Transverse colon (tissue), 4 donors: ENCODE results near the gene P2RX7. TPM values are rescaled to one million over a fixed set of nuclear protein-coding genes. Genes with fewer than 3 reads are reported as not detected.

Experiments
- DNase-seq: peaks from one replicate; pipeline ENCODE4 v3.0.0-alpha.2; 2019
- H3K27ac ChIP-seq, 4 donors: fragments of 200-600 bp; sonication (generic); 2 replicates each; pipeline ENCODE4 v1.5.1; 2016 to 2018; ENCODE audit warnings: inconsistent platforms in 4 of 4
- H3K27me3 ChIP-seq: fragments of 200-600 bp; sonication (generic); 2 replicates; pipeline ENCODE4 v1.5.1; 2017; ENCODE audit warnings: inconsistent platforms
- H3K36me3 ChIP-seq, 4 donors: fragments of 200-600 bp; sonication (generic); 2 replicates each; pipeline ENCODE4 v1.5.1; 2017 to 2019; ENCODE audit warnings: inconsistent platforms in 4 of 4
- H3K4me1 ChIP-seq, 4 donors: fragments of 200-600 bp; sonication (generic); 2 replicates each; pipeline ENCODE4 v1.5.1; 2017 to 2020; ENCODE audit warnings: inconsistent platforms in 4 of 4
- H3K4me3 ChIP-seq, 4 donors: fragments of 200-600 bp; sonication (generic); 1 replicate in 1 of 4; 2 replicates in 3 of 4; pipeline versions ENCODE4 v1.5.1 to v1.6.1; 2017 to 2019; ENCODE audit warnings: inconsistent platforms in 4 of 4
- H3K9me3 ChIP-seq, 2 donors: fragments of 200-600 bp; sonication (generic); 2 replicates each; pipeline ENCODE4 v1.5.1; 2017 to 2019; ENCODE audit warnings: inconsistent platforms in 2 of 2
- CTCF ChIP-seq, 5 experiments: fragments of 200-600 bp in 3 of 5; fragments of 450-650 bp in 2 of 5; sonication (generic) in 3 of 5; IDR thresholded peaks; 1 replicate in 2 of 5; 2 replicates in 3 of 5; pipeline ENCODE4 v1.5.1; 2016 to 2017; ENCODE audit warnings: antibody characterized with exemption in 5 of 5, inconsistent platforms in 3 of 5, mild to moderate bottlenecking in 2 of 5, moderate library complexity in 1 of 5
- EP300 ChIP-seq: sonication (generic); formaldehyde crosslinking; IDR thresholded peaks from one replicate; pipeline ENCODE4 v1.6.1; 2017; ENCODE audit warnings: antibody characterized with exemption, low read depth
- POLR2A ChIP-seq: fragments of 450-650 bp; IDR thresholded peaks from one replicate; pipeline ENCODE4 v1.6.1; 2016; ENCODE audit warnings: antibody characterized with exemption, mild to moderate bottlenecking, moderate library complexity
- POLR2AphosphoS5 ChIP-seq, 3 donors: sonication (generic); formaldehyde crosslinking; IDR thresholded peaks; one replicate each; pipeline ENCODE4 v1.6.1; 2016; ENCODE audit warnings: antibody characterized with exemption in 3 of 3
- WGBS, 2 donors: methylation state at CpG; one replicate each; pipeline ENCODE4 v1.1.5; 2018; ENCODE audit warnings: low coverage in 1 of 2; 5-methylcytosine and 5-hydroxymethylcytosine counted together
- in situ Hi-C, 4 donors: fragments of 200-750 bp; cut with MboI; loops; one replicate each; pipeline versions ENCODE4 v1.15.0 to v1.15.1; 2017; ENCODE audit warnings: low sequenced_read_pairs in 3 of 4, low pct_ligation_motif_present in 1 of 4, low pct_unique_long_range_greater_than_20kb in 1 of 4
- intact Hi-C: fragments of 100-400 bp; cut with DNase I; formaldehyde crosslinking; loops from one replicate; pipeline ENCODE4 v1.15.1; 2023; ENCODE audit warnings: low total_unique reads
- total RNA-seq, 4 donors: library from RNA; depleted of rRNA; stranded (reverse); fragments of >200 nt; gene quantifications; one replicate each; pipeline ENCODE4 v1.1.0, GENCODE V29; 2016

P2RX7 gene
- total RNA-seq, 4 donors from 2014 or later: 0.96 to 7.1 (median 5.1) TPM

- no peaks in the 10 kb centered on the region for H3K36me3 ChIP-seq
- H3K4me1 ChIP-seq: no peaks in the 10 kb centered on the region
- H3K9me3 ChIP-seq: no peaks in the 10 kb centered on the region
- H3K27ac ChIP-seq: no peak overlapping the region
- no peaks in the 10 kb centered on the region for H3K27me3 ChIP-seq
- no peak for TF ChIP-seq EP300
- TF ChIP-seq CTCF (IDR thresholded peaks at IDR 0.05): no peak
- TF ChIP-seq POLR2AphosphoS5 (IDR thresholded peaks at IDR 0.05): no peak
- TF ChIP-seq POLR2A: no peak
- no peak for DNase-seq
- no peak overlapping the region for H3K4me3 ChIP-seq
- intact Hi-C loops: no loop called here
- WGBS, 2 donors: 76 to 84% methylated on average over 7 to 8 of the region's 8 CpGs
- in situ Hi-C loops: no loop called here
Measured at GRCh38 chr12:121120989-121121755, 11.5 kb upstream of the P2RX7 start.

GRCh38 chr12:121121805-121122204 is 10.9 kb upstream of the P2RX7 start:
- H3K4me1 ChIP-seq: peaks cover 0 to 2% (median 0%) of the 10 kb centered on the region in 4 donors
- H3K27me3 ChIP-seq: no peaks in the 10 kb centered on the region
- in situ Hi-C loops (no loop called here), intact Hi-C loops (no loop called here)
- H3K9me3 ChIP-seq: no peaks in the 10 kb centered on the region
- TF ChIP-seq CTCF (IDR thresholded peaks at IDR 0.05) (no peak), POLR2A (no peak), EP300 (no peak), POLR2AphosphoS5 (IDR thresholded peaks at IDR 0.05) (no peak)
- H3K27ac ChIP-seq: no peak overlapping the region
- DNase-seq: no peak
- WGBS, 2 donors: 40 to 63% methylated on average over 3 to 4 of the region's 4 CpGs
- no peaks in the 10 kb centered on the region for H3K36me3 ChIP-seq
- no peak overlapping the region for H3K4me3 ChIP-seq

- intact Hi-C loops (no loop called here), in situ Hi-C loops (no loop called here)
- DNase-seq: no peak
- Histone ChIP-seq H3K4me3 (no peak overlapping the region), H3K27me3 (no peaks in the 10 kb centered on the region), H3K36me3 (no peaks in the 10 kb centered on the region), H3K4me1 (peaks cover 0 to 4% (median 3%) of the 10 kb centered on the region in 4 donors), H3K9me3 (no peaks in the 10 kb centered on the region), H3K27ac (no peak overlapping the region)
- WGBS, 2 donors: 83 to 90% methylated on average over 1 to 2 of the region's 2 CpGs
- TF ChIP-seq EP300 (no peak), CTCF (IDR thresholded peaks at IDR 0.05) (no peak), POLR2A (no peak), POLR2AphosphoS5 (IDR thresholded peaks at IDR 0.05) (no peak)
Measured at GRCh38 chr12:121123488-121123887, 9.2 kb upstream of the P2RX7 start.

- DNase-seq: no peak
- in situ Hi-C loops: no loop called here
Measured at GRCh38 chr12:121124402-121125109, 8.1 kb upstream of the P2RX7 start.

More at GRCh38 chr12:121124402-121125109, 8.1 kb upstream of the P2RX7 start:
- H3K27me3 ChIP-seq: no peaks in the 10 kb centered on the region
- no peak for TF ChIP-seq EP300
- TF ChIP-seq POLR2A: no peak
- no peak for TF ChIP-seq POLR2AphosphoS5 (IDR thresholded peaks at IDR 0.05)
- no peak for TF ChIP-seq CTCF (IDR thresholded peaks at IDR 0.05)
- no peak overlapping the region for H3K27ac ChIP-seq
- H3K36me3 ChIP-seq: no peaks in the 10 kb centered on the region
- no peaks in the 10 kb centered on the region for H3K9me3 ChIP-seq
- WGBS, 2 donors: 76 to 88% methylated on average over 3 to 4 of the region's 4 CpGs
- H3K4me1 ChIP-seq: peaks cover 3 to 11% (median 7%) of the 10 kb centered on the region in 4 donors
- H3K4me3 ChIP-seq: no peak overlapping the region
- intact Hi-C loops: no loop called here
